CD4-positive, alpha-beta T cell (primary cell): ENCODE measurements around the gene OLFML1. TPM values are rescaled to one million over a fixed set of nuclear protein-coding genes. Genes with fewer than 3 reads are reported as not detected.

Experiments used
- ATAC-seq: fragments of 200-7000 bp; cut with Tn5 transposase; one replicate; pipeline ENCODE4 v1.10.0; 2022; ENCODE audit warnings: mild to moderate bottlenecking; ENCODE audit not compliant: poor library complexity
- CTCF ChIA-PET: fragments of 350-600 bp; sonication (Branson Sonifier 250); formaldehyde crosslinking; loops from one replicate; lab custom pipeline; 2021; ENCODE audit warnings: antibody characterized with exemption, inconsistent platforms; lab: Charles Lee
- POLR2A ChIA-PET: fragments of 350-600 bp; sonication (Branson Sonifier 250); formaldehyde crosslinking; loops from one replicate; lab custom pipeline; 2021; ENCODE audit warnings: antibody characterized with exemption, inconsistent platforms; lab: Charles Lee
- DNase-seq, 14 experiments: peaks; one replicate each; pipeline ENCODE4 v3.0.0-alpha.2; 2013 to 2020; ENCODE audit warnings: mixed read lengths in 2 of 14
- H3K27ac ChIP-seq, 2 donors: one replicate each; pipeline versions ENCODE4 v1.5.1 to v1.7.0; 2013; ENCODE audit warnings: low read length in 2 of 2, low read depth in 1 of 2, mild to moderate bottlenecking in 1 of 2
- H3K27me3 ChIP-seq, 2 experiments: 1 replicate in 1 of 2; 2 replicates in 1 of 2; pipeline versions ENCODE4 v1.6.1 to v1.7.0; 2013; ENCODE audit warnings: low read length in 2 of 2, control low read depth in 1 of 2, mild to moderate bottlenecking in 1 of 2, moderate library complexity in 1 of 2; ENCODE audit not compliant: insufficient read depth in 2 of 2, control insufficient read depth in 1 of 2
- H3K36me3 ChIP-seq: one replicate; pipeline ENCODE4 v1.6.1; 2013; ENCODE audit warnings: low read length, control low read depth; ENCODE audit not compliant: insufficient read depth
- H3K4me1 ChIP-seq: one replicate; pipeline ENCODE4 v1.6.1; 2013; ENCODE audit warnings: low read length, control low read depth; ENCODE audit not compliant: insufficient read depth
- H3K4me3 ChIP-seq: one replicate; pipeline ENCODE4 v1.5.1; 2013; ENCODE audit warnings: mild to moderate bottlenecking, low read length, moderate library complexity
- H3K9me3 ChIP-seq, 2 experiments: 1 replicate in 1 of 2; 2 replicates in 1 of 2; pipeline versions ENCODE4 v1.6.1 to v1.7.0; 2013; ENCODE audit warnings: low read length in 2 of 2, mild to moderate bottlenecking in 2 of 2, control low read depth in 1 of 2, moderate library complexity in 1 of 2; ENCODE audit not compliant: control insufficient read depth in 1 of 2, insufficient read depth in 1 of 2
- H3K27ac Mint-ChIP-seq: one replicate; pipeline ENCODE4 v1.8.0; 2020; ENCODE audit warnings: mixed read lengths
- H3K27me3 Mint-ChIP-seq: one replicate; pipeline ENCODE4 v1.8.0; 2021; ENCODE audit warnings: mixed read lengths
- H3K36me3 Mint-ChIP-seq: one replicate; pipeline ENCODE4 v1.8.0; 2021; ENCODE audit warnings: low read depth, mixed read lengths
- H3K4me1 Mint-ChIP-seq: one replicate; pipeline ENCODE4 v1.8.0; 2021; ENCODE audit warnings: low read depth, mixed read lengths
- H3K4me3 Mint-ChIP-seq: one replicate; pipeline ENCODE4 v1.8.0; 2020; ENCODE audit warnings: mild to moderate bottlenecking, mixed read lengths
- H3K9me3 Mint-ChIP-seq: one replicate; pipeline ENCODE4 v1.8.0; 2020; ENCODE audit warnings: mixed read lengths
- intact Hi-C, 2 experiments: fragments of 100-400 bp; cut with DNase I in 1 of 2; cut with micrococcal nuclease in 1 of 2; formaldehyde crosslinking; loops; one replicate each; pipeline versions ENCODE4 v1.15.1 to v1.9.0; 2023 to 2025; cut with DNase I, micrococcal nuclease
- total RNA-seq, 174 experiments: library from RNA in 2 of 174; stranded (reverse) in 2 of 174; gene quantifications; one replicate each; pipeline ENCODE4 v1.2.3 and lab custom pipeline; 2021 to 2026
- TF ChIP-seq, protein P1 (sequence below): fragments of 200-600 bp; IDR thresholded peaks from one replicate; pipeline ENCODE4 v1.8.0; 2022; ENCODE audit warnings: antibody characterized with exemption, mild to moderate bottlenecking

Gene OLFML1
- total RNA-seq, 2 experiments from 2014 or later = not detected

DNA sequence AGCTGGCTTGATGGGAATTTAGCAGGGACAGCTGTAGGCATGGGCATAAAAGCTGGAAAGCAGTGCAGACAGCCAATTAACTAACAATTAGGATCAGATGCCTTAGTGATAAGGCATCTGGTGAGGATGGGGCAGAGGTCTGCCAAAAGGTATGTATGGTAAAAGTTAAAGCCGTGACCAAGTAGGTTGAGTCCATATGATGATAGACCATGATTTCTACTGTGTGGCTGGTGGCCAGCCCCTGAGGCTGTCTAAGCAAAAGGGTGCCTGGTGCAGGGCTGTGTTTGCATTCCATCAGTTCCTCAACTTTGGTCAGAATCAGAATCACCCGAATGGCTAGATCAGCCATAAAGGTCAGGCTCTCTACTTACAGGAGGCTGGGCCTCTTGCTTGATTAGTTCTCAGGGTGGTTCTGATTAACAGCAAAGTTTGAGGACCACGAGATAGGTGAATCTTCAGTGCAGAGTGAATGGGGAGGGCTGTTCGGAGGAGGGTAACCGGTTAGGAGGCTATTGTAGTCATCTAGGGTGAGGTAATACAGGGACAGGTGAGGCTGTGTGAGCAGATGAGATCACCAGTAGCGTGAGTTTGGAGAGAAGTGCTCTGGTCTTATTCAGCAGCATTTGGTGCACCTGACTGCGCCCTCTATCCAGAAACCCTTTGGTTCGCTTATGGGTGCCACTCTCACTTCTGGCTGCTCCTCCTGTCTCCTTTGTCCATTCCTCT, 55.7 kb downstream of the OLFML1 start:
- ATAC-seq (no peak), DNase-seq (no peak)
- Mint-ChIP-seq H3K9me3 (no peaks in the 10 kb centered on the region), H3K27me3 (no peaks in the 10 kb centered on the region), H3K4me3 (no peak overlapping the region), H3K4me1 (peaks cover 79% of the 10 kb centered on the region), H3K36me3 (no peaks in the 10 kb centered on the region), H3K27ac (no peak overlapping the region)
- H3K27ac ChIP-seq = no peak overlapping the region
- ChIA-PET CTCF (no interaction called here), POLR2A (no interaction called here)
- H3K9me3 ChIP-seq = no peaks in the 10 kb centered on the region
- intact Hi-C loops = no loop called here
- H3K36me3 ChIP-seq = no peaks in the 10 kb centered on the region
- no peaks in the 10 kb centered on the region for H3K27me3 ChIP-seq
- H3K4me3 ChIP-seq = no peak overlapping the region
- H3K4me1 ChIP-seq = no peaks in the 10 kb centered on the region
- TF ChIP-seq, protein P1, sequence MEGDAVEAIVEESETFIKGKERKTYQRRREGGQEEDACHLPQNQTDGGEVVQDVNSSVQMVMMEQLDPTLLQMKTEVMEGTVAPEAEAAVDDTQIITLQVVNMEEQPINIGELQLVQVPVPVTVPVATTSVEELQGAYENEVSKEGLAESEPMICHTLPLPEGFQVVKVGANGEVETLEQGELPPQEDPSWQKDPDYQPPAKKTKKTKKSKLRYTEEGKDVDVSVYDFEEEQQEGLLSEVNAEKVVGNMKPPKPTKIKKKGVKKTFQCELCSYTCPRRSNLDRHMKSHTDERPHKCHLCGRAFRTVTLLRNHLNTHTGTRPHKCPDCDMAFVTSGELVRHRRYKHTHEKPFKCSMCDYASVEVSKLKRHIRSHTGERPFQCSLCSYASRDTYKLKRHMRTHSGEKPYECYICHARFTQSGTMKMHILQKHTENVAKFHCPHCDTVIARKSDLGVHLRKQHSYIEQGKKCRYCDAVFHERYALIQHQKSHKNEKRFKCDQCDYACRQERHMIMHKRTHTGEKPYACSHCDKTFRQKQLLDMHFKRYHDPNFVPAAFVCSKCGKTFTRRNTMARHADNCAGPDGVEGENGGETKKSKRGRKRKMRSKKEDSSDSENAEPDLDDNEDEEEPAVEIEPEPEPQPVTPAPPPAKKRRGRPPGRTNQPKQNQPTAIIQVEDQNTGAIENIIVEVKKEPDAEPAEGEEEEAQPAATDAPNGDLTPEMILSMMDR = no peak

DNA sequence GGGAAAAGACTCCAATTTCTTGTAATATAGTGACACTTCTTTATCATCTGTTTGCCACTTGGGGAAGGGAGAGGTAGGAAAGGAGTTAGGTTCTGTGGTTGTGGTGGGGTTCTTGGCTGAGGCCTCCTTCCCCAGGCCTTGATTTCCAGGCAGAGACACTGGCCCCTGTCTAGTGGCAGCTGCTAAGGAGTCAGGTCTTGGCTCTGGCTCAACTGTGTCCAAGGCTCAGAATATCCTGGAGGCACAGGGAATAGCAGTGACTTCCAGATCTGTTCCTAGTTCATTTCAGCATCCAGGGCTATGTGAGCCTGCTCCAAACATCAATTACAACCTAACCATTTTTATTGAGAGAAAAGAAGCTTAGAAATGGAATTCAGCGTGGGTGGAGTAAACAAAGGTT, 58.0 kb downstream of the OLFML1 start:
- H3K36me3 ChIP-seq = no peaks in the 10 kb centered on the region
- no peaks in the 10 kb centered on the region for H3K9me3 Mint-ChIP-seq
- H3K27ac ChIP-seq = no peak overlapping the region
- H3K27me3 Mint-ChIP-seq = no peaks in the 10 kb centered on the region
- no peak for ATAC-seq
- no peaks in the 10 kb centered on the region for H3K9me3 ChIP-seq
- intact Hi-C loops = no loop called here
- H3K4me3 ChIP-seq = no peak overlapping the region
- ChIA-PET CTCF (no interaction called here), POLR2A (no interaction called here)
- no peaks in the 10 kb centered on the region for H3K27me3 ChIP-seq
- no peaks in the 10 kb centered on the region for H3K36me3 Mint-ChIP-seq
- H3K4me1 Mint-ChIP-seq = peaks cover 66% of the 10 kb centered on the region
- no peaks in the 10 kb centered on the region for H3K4me1 ChIP-seq
- DNase-seq = no peak
- H3K4me3 Mint-ChIP-seq = no peak overlapping the region
- no peak overlapping the region for H3K27ac Mint-ChIP-seq
- TF ChIP-seq, protein P1 = no peak

DNA sequence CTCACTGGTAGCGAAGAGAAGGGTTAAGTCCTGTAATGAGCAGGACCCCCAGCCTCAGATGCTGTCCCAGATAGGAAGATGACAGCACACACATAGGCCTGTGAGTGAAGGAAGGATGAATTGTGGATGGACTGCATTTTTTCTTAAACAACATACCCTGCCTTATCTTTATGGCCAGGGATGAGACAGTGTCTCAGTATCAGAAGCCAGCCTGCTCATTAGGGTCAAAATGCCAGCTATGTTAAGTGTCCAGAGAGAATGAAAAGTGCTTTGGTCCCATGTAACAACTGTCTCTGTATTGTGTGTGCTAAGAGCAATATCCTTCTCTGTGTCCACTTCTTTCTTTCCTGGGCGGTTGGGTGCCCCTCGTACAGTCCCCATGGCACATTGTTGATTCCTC, 58.7 kb downstream of the OLFML1 start:
- intact Hi-C loops = no loop called here
- H3K27ac ChIP-seq = no peak overlapping the region
- CTCF ChIA-PET = interaction anchor here (0.7 kb wide), 1 partner anchor 121 kb away, joined by 5 read pairs; no protein-coding TSS in a partner anchor

More for the DNA sequence above, 58.7 kb downstream of the OLFML1 start:
- Mint-ChIP-seq H3K27me3 (no peaks in the 10 kb centered on the region), H3K4me3 (no peak overlapping the region), H3K9me3 (no peaks in the 10 kb centered on the region), H3K36me3 (peaks cover 5% of the 10 kb centered on the region), H3K4me1 (peaks cover 66% of the 10 kb centered on the region), H3K27ac (no peak overlapping the region)
- POLR2A ChIA-PET = no interaction called here
- ATAC-seq (no peak), DNase-seq (no peak)
- Histone ChIP-seq H3K27me3 (no peaks in the 10 kb centered on the region), H3K4me3 (no peak overlapping the region), H3K36me3 (no peaks in the 10 kb centered on the region), H3K4me1 (no peaks in the 10 kb centered on the region), H3K9me3 (no peaks in the 10 kb centered on the region)
- TF ChIP-seq, protein P1 = no peak
